Endothelial cell of umbilical vein (primary cell): ENCODE data around the gene NKD1.

ENCODE experiments used
- CTCF ChIP-seq, 2 donors: IDR thresholded peaks; 1 replicate in 1 of 2; 2 replicates in 1 of 2; pipeline ENCODE4 v1.5.1; 2011; ENCODE audit warnings: low read length in 2 of 2, mild to moderate bottlenecking in 2 of 2, moderate library complexity in 2 of 2, control low read depth in 1 of 2, inconsistent platforms in 1 of 2, low read depth in 1 of 2; ENCODE audit not compliant: insufficient read depth in 1 of 2; ENCODE audit errors: extremely low read depth in 1 of 2
- EZH2 ChIP-seq: IDR thresholded peaks from 2 replicates; pipeline ENCODE4 v1.6.1; 2012; ENCODE audit warnings: borderline replicate concordance, low read depth, mild to moderate bottlenecking, moderate library complexity, low read length, inconsistent platforms; ENCODE audit not compliant: severe bottlenecking
- GATA2 ChIP-seq: IDR thresholded peaks from 2 replicates; pipeline ENCODE4 v1.7.0; 2011; ENCODE audit warnings: low read depth, mild to moderate bottlenecking, moderate library complexity, mixed read lengths, low read length; ENCODE audit not compliant: insufficient read length, insufficient read depth
- POLR2A ChIP-seq: IDR thresholded peaks from 2 replicates; pipeline ENCODE4 v1.6.1; 2012; ENCODE audit warnings: low read depth, mild to moderate bottlenecking, control low read depth, low read length
- TF ChIP-seq, protein P1 (sequence below): IDR thresholded peaks from 2 replicates; pipeline ENCODE4 v1.6.1; 2011; ENCODE audit not compliant: insufficient read depth, insufficient read length

DNA sequence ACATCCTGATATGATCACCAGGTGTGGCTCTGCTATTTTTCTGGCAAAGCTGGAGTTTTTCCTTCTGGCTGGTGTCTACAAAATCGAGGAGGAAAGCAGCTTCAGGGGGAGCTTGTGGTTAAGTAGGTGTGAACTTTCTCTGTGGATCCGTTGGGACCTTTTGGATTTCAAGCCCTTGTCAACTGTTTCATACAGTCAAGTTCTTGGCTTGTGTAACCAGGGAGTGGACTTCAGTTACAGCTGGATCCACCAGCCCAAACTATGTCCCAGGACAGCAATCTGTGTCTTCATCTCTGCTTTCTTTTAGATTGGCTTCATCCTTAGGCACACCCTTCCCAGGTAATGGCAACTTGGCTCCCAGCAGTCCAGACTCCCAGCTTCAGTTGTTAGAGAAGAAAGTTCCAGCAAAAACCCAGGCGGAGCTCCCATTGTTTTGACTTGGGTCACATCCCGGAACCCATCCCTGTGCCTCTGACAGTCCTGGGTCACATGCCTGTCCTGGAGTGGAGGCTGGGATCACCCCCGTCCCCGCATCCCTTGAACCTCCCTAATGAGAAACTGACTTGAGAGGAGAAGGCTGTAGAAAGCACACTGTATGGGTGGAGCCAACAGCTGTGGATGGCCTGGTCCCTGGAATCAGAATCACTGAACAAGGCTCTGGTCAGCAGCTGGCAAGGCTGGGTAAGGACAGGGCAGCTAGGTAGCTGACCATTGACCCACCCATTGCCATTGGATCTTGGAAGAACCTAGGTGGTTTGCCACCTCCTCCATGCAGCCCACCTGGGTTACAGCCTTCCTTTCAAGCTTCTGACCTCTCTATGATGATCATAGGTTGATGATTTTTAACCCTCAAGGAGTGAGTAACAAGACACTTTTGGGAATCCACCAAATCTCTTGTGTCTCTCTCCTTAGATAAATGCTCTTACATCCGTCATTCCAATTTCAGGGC lies 18.1 kb downstream of the NKD1 start:
- TF ChIP-seq CTCF (IDR thresholded peaks at IDR 0.05; ENCODE audit: extremely low read depth in 1 of 2, insufficient read depth in 1 of 2, low read depth in 1 of 2, low read length in 2 of 2) (no peak), POLR2A (no peak), EZH2 (no peak), GATA2 (no peak)
- TF ChIP-seq, protein P1, sequence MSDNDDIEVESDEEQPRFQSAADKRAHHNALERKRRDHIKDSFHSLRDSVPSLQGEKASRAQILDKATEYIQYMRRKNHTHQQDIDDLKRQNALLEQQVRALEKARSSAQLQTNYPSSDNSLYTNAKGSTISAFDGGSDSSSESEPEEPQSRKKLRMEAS: no peak
